Measurements from ENCODE around the gene TMEM86B.

TMEM86B gene

DNA sequence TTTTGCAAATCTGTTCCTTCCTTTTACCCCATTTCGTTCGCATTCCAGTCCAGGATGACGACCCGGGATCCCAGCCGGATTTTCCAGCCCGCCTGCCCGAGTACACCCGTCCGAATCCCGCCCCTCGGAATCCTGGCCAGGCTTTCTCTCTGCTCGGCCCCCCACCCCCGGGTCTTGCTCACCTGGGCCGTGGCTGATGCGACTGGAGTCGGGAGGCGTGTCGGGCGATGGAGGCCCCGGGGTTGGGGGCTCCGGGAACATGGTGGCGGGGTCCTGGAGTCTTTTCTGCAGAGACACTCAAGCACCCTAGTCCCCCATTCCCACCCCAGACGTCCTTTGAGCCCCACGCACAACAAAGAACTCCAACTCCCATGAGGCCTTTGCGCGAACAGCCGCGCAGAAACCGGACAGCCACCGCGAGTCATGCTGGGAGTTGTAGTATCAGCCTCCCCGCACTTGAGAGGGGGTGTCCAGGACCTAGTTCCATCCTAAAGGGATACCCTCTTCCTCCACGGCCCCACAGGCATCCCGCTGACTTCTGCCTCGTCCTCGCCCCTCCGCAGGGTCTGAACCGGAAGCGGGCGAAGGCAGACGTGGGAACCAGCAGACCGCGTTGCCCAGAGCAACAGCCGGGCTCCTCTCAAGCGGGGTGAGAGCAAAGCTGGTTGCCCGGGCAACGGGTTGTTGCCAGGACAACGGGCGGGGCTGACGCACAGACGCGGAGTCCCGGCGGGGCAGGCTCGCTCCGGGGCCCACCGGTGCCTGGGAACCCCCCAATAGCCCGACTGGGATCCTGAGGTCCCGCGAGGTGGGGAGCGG lies 49.6 kb downstream of the TMEM86B start:
- peak; percentile 74 to 87 for DNase-seq (ENCODE audit: low read depth in 2 of 2)

Measured in stimulated activated CD4-positive, alpha-beta T cell treated with anti-CD3 and anti-CD28 coated beads, Interleukin-1b, Interleukin-23, amount 100 ng/mL, for 1 hour (primary cell).